Neural cell (in vitro differentiated cells): Measurements from ENCODE around the gene HMGB1. TPM values are rescaled to one million over a fixed set of nuclear protein-coding genes. Genes with fewer than 3 reads are reported as not detected.

Experiments used
- H2AFZ ChIP-seq: fragments of 200-600, 300-800 bp; sonication (generic), shearing (Covaris generic); 2 replicates; pipeline ENCODE4 v1.6.0; 2014; ENCODE audit warnings: low read depth, mild to moderate bottlenecking, antibody characterized with exemption, low read length, moderate library complexity
- H3F3A ChIP-seq: fragments of 200-600 bp; shearing (Covaris generic); 2 replicates; pipeline ENCODE4 v1.6.1; 2016; ENCODE audit warnings: mild to moderate bottlenecking, moderate library complexity, mixed read lengths, antibody characterized with exemption, low read length; ENCODE audit not compliant: insufficient read depth, poor library complexity, severe bottlenecking
- H3K27ac ChIP-seq: fragments of 200-600, 300-800 bp; sonication (generic), shearing (Covaris generic); 2 replicates; pipeline ENCODE4 v1.5.1; 2014; ENCODE audit warnings: mild to moderate bottlenecking, low read length, moderate library complexity
- H3K27me3 ChIP-seq: fragments of 300-800, 200-600 bp; sonication (generic), shearing (Covaris generic); 2 replicates; pipeline ENCODE4 v1.6.0; 2014; ENCODE audit warnings: mild to moderate bottlenecking, low read depth, low read length, moderate library complexity; ENCODE audit not compliant: insufficient read depth
- H3K36me3 ChIP-seq: fragments of 300-800, 200-600 bp; sonication (generic), shearing (Covaris generic); 2 replicates; pipeline ENCODE4 v1.5.1; 2014; ENCODE audit warnings: mild to moderate bottlenecking, antibody characterized with exemption, low read length, moderate library complexity; ENCODE audit not compliant: insufficient read depth
- H3K4me2 ChIP-seq: fragments of 300-800, 200-600 bp; sonication (generic), shearing (Covaris generic); 2 replicates; pipeline ENCODE4 v1.6.0; 2014; ENCODE audit warnings: mild to moderate bottlenecking, low read length
- H3K4me3 ChIP-seq: fragments of 300-800, 200-600 bp; sonication (generic), shearing (Covaris generic); 2 replicates; pipeline ENCODE4 v1.5.1; 2014; ENCODE audit warnings: mild to moderate bottlenecking, low read length, moderate library complexity
- H3K79me2 ChIP-seq: fragments of 200-600 bp; shearing (Covaris generic); replicated peaks from 2 replicates; pipeline ENCODE4 v1.6.0; 2014; ENCODE audit warnings: mild to moderate bottlenecking, low read length, moderate library complexity; ENCODE audit not compliant: insufficient read depth
- H3K9ac ChIP-seq: fragments of 300-800, 200-600 bp; sonication (generic), shearing (Covaris generic); 2 replicates; pipeline ENCODE4 v1.6.1; 2016; ENCODE audit warnings: mild to moderate bottlenecking, low read length, mixed read lengths
- H3K9me2 ChIP-seq: fragments of 200-600 bp; shearing (Covaris generic); 2 replicates; pipeline ENCODE4 v1.6.1; 2016; ENCODE audit warnings: mild to moderate bottlenecking, low read length, mixed read lengths; ENCODE audit not compliant: insufficient read depth
- H3K9me3 ChIP-seq: fragments of 200-600, 300-800 bp; sonication (generic), shearing (Covaris generic); 2 replicates; pipeline ENCODE4 v1.6.1; 2016; ENCODE audit warnings: mild to moderate bottlenecking, mixed run types, low read length, moderate library complexity, mixed read lengths
- H4K20me1 ChIP-seq: fragments of 200-600 bp; shearing (Covaris generic); 2 replicates; pipeline ENCODE4 v1.6.1; 2016; ENCODE audit warnings: mild to moderate bottlenecking, mixed run types; ENCODE audit not compliant: insufficient read depth
- CTCF ChIP-seq: fragments of 450-650 bp; IDR thresholded peaks from 2 replicates; pipeline ENCODE4 v1.5.1; 2014; ENCODE audit warnings: antibody characterized with exemption, mild to moderate bottlenecking, moderate library complexity; ENCODE audit not compliant: poor library complexity, severe bottlenecking
- EP300 ChIP-seq: fragments of 450-650 bp; conservative IDR thresholded peaks from 2 replicates; pipeline ENCODE4 v1.6.1; 2014; ENCODE audit warnings: antibody characterized with exemption, mild to moderate bottlenecking, moderate library complexity; ENCODE audit not compliant: poor library complexity, severe bottlenecking
- EZH2 ChIP-seq: fragments of 200-600, 300-800 bp; shearing (Covaris generic), sonication (generic); IDR thresholded peaks from 2 replicates; pipeline ENCODE4 v1.6.1; 2014; ENCODE audit warnings: antibody characterized with exemption, low read length, borderline replicate concordance, mild to moderate bottlenecking; ENCODE audit not compliant: insufficient read depth, poor library complexity, severe bottlenecking
- MXI1 ChIP-seq: fragments of 450-650 bp; conservative IDR thresholded peaks from 2 replicates; pipeline ENCODE4 v1.6.1; 2014; ENCODE audit warnings: antibody characterized with exemption, mild to moderate bottlenecking; ENCODE audit not compliant: poor library complexity, severe bottlenecking
- POLR2AphosphoS5 ChIP-seq: IDR thresholded peaks from 2 replicates; pipeline ENCODE4 v1.6.1; 2012
- RAD21 ChIP-seq: fragments of 450-650 bp; conservative IDR thresholded peaks from 2 replicates; pipeline ENCODE4 v1.6.1; 2014; ENCODE audit warnings: antibody characterized with exemption, mild to moderate bottlenecking, moderate library complexity
- REST ChIP-seq: IDR thresholded peaks from 2 replicates; pipeline ENCODE4 v1.6.1; 2012; ENCODE audit warnings: borderline replicate concordance
- SMC3 ChIP-seq: fragments of 450-650 bp; conservative IDR thresholded peaks from 2 replicates; pipeline ENCODE4 v1.6.1; 2014; ENCODE audit warnings: antibody characterized with exemption, mild to moderate bottlenecking, moderate library complexity; ENCODE audit not compliant: poor library complexity
- TAF1 ChIP-seq: IDR thresholded peaks from 2 replicates; pipeline ENCODE4 v1.6.1; 2012; ENCODE audit warnings: low read depth
- polyA plus RNA-seq: library from polyadenylated mRNA; depleted of rRNA; stranded (reverse); fragments of >200 nt; gene quantifications from 2 replicates; pipeline ENCODE4 v1.2.3, GENCODE V29; 2014

The HMGB1 gene
- polyA plus RNA-seq, 1 donor from 2014 or later, result 1,091 TPM

- TF ChIP-seq CTCF (no peak), SMC3 (no peak), TAF1 (no peak), REST (no peak), EZH2 (no peak), RAD21 (no peak), MXI1 (no peak), EP300 (no peak), POLR2AphosphoS5 (no peak)
- H3K27me3 ChIP-seq, result no peaks in the 10 kb centered on the region
- no peak overlapping the region for H3K27ac ChIP-seq
- H3F3A ChIP-seq, result no peaks in the 10 kb centered on the region
- H3K9me2 ChIP-seq, result no peaks in the 10 kb centered on the region
- no peaks in the 10 kb centered on the region for H4K20me1 ChIP-seq
- no peaks in the 10 kb centered on the region for H3K36me3 ChIP-seq
- no peak overlapping the region for H3K4me3 ChIP-seq
- no peak overlapping the region for H3K9ac ChIP-seq
- no peak overlapping the region for H2AFZ ChIP-seq
- H3K79me2 ChIP-seq, result no peaks in the 10 kb centered on the region
- H3K9me3 ChIP-seq, result no peaks in the 10 kb centered on the region
- H3K4me2 ChIP-seq, result no peak overlapping the region
Measured at GRCh38 chr13:30495746-30496145, 30.0 kb upstream of the HMGB1 start.

GRCh38 chr13:30493658-30494381, 28.1 kb upstream of the HMGB1 start:
- H3K9ac ChIP-seq, result no peak overlapping the region
- H4K20me1 ChIP-seq, result no peaks in the 10 kb centered on the region
- no peaks in the 10 kb centered on the region for H3K9me2 ChIP-seq
- H3K4me3 ChIP-seq, result no peak overlapping the region
- H3K9me3 ChIP-seq, result no peaks in the 10 kb centered on the region
- no peaks in the 10 kb centered on the region for H3K36me3 ChIP-seq
- H3K27me3 ChIP-seq, result no peaks in the 10 kb centered on the region
- H3K27ac ChIP-seq, result no peak overlapping the region
- no peaks in the 10 kb centered on the region for H3F3A ChIP-seq
- no peak overlapping the region for H2AFZ ChIP-seq
- TF ChIP-seq REST (no peak), RAD21 (no peak), EZH2 (no peak), POLR2AphosphoS5 (no peak), EP300 (no peak), SMC3 (no peak), MXI1 (no peak), CTCF (no peak), TAF1 (no peak)
- no peak overlapping the region for H3K4me2 ChIP-seq
- H3K79me2 ChIP-seq, result no peaks in the 10 kb centered on the region
